DOHH2 (cell line): ENCODE data around the gene MRPS18A.
A peak's percentile ranks its signal among the peaks of the same experiment; 100 is the strongest.

Experiments
- H3F3A ChIP-seq: fragments of 200-600 bp; sonication (generic), shearing (Covaris generic); 2 replicates; pipeline ENCODE4 v1.6.0; 2016; ENCODE audit warnings: antibody characterized with exemption, mild to moderate bottlenecking; ENCODE audit not compliant: control insufficient read depth, insufficient read depth
- H3K27ac ChIP-seq: fragments of 200-600 bp; sonication (generic); 2 replicates; pipeline ENCODE4 v1.5.1; 2014; ENCODE audit warnings: low read depth, mild to moderate bottlenecking, low read length, moderate library complexity
- H3K27me3 ChIP-seq: fragments of 200-600 bp; sonication (generic); 2 replicates; pipeline ENCODE4 v1.6.1; 2014; ENCODE audit warnings: mild to moderate bottlenecking, low read length, mixed read lengths; ENCODE audit not compliant: control insufficient read depth
- H3K36me3 ChIP-seq: fragments of 200-600 bp; sonication (generic); 2 replicates; pipeline ENCODE4 v1.6.1; 2014; ENCODE audit warnings: mild to moderate bottlenecking, low read length, moderate library complexity, mixed read lengths; ENCODE audit not compliant: control insufficient read depth
- H3K4me1 ChIP-seq: fragments of 200-600 bp; sonication (generic); 2 replicates; pipeline ENCODE4 v1.6.1; 2014; ENCODE audit warnings: mild to moderate bottlenecking, low read length, mixed read lengths; ENCODE audit not compliant: control insufficient read depth
- H3K4me2 ChIP-seq: fragments of 200-600 bp; sonication (generic); 2 replicates; pipeline ENCODE4 v1.6.0; 2014; ENCODE audit warnings: mild to moderate bottlenecking, low read length, moderate library complexity
- H3K4me3 ChIP-seq: fragments of 200-600 bp; sonication (generic); 2 replicates; pipeline ENCODE4 v1.5.1; 2014; ENCODE audit warnings: mild to moderate bottlenecking, low read length, mixed read lengths
- H3K79me2 ChIP-seq: fragments of 200-600 bp; sonication (generic); 2 replicates; pipeline ENCODE4 v1.6.1; 2014; ENCODE audit warnings: mild to moderate bottlenecking, low read length, mixed read lengths; ENCODE audit not compliant: control insufficient read depth
- H3K9me2 ChIP-seq: fragments of 200-600 bp; sonication (generic); replicated peaks from 2 replicates; pipeline ENCODE4 v1.6.1; 2014; ENCODE audit warnings: mild to moderate bottlenecking, low read length, mixed read lengths; ENCODE audit not compliant: control insufficient read depth
- H3K9me3 ChIP-seq: fragments of 200-600 bp; sonication (generic); 2 replicates; pipeline ENCODE4 v1.6.1; 2014; ENCODE audit warnings: antibody characterized with exemption, low read length, mixed read lengths; ENCODE audit not compliant: control insufficient read depth, insufficient read depth
- H4K20me1 ChIP-seq: fragments of 200-600 bp; sonication (generic); 2 replicates; pipeline ENCODE4 v1.6.0; 2014; ENCODE audit warnings: low read depth, mild to moderate bottlenecking, antibody characterized with exemption, low read length, moderate library complexity; ENCODE audit not compliant: control insufficient read depth, insufficient read depth
- CTCF ChIP-seq: fragments of 200-600 bp; sonication (generic); IDR thresholded peaks from one replicate; pipeline ENCODE4 v1.5.1; 2014; ENCODE audit warnings: antibody characterized with exemption, mild to moderate bottlenecking, low read depth, low read length; ENCODE audit not compliant: poor library complexity, severe bottlenecking
- EZH2phosphoT487 ChIP-seq: fragments of 200-600 bp; sonication (generic); IDR thresholded peaks from 2 replicates; pipeline ENCODE4 v1.6.1; 2017; ENCODE audit warnings: borderline replicate concordance, mild to moderate bottlenecking, antibody characterized with exemption, low read length, moderate library complexity, mixed read lengths

MRPS18A gene

GRCh38 chr6:43683708-43684455 lies 3.7 kb downstream of the MRPS18A start:
- Histone ChIP-seq H3K79me2 (peaks cover 76% of the 10 kb centered on the region), H3K9me3 (no peaks in the 10 kb centered on the region), H4K20me1 (peaks cover 14% of the 10 kb centered on the region), H3K36me3 (peaks cover 64% of the 10 kb centered on the region), H3K27me3 (no peaks in the 10 kb centered on the region), H3K4me1 (peaks cover 47% of the 10 kb centered on the region), H3K9me2 (no peaks in the 10 kb centered on the region), H3K4me2 (peak overlapping the region; percentile 40), H3K4me3 (peak overlapping the region; percentile 35), H3F3A (peaks cover 14% of the 10 kb centered on the region), H3K27ac (peak overlapping the region; percentile 35)
- TF ChIP-seq CTCF (no peak), EZH2phosphoT487 (no peak)

- no peaks in the 10 kb centered on the region for H3K27me3 ChIP-seq
- no peak for TF ChIP-seq CTCF
- TF ChIP-seq EZH2phosphoT487: no peak
- no peak overlapping the region for H3K27ac ChIP-seq
- peaks cover 14% of the 10 kb centered on the region for H4K20me1 ChIP-seq
- no peaks in the 10 kb centered on the region for H3K9me2 ChIP-seq
- peaks cover 73% of the 10 kb centered on the region for H3K36me3 ChIP-seq
- no peak overlapping the region for H3K4me2 ChIP-seq
- H3K79me2 ChIP-seq: peaks cover 74% of the 10 kb centered on the region
- no peak overlapping the region for H3K4me3 ChIP-seq
- H3K4me1 ChIP-seq: peaks cover 40% of the 10 kb centered on the region
- no peaks in the 10 kb centered on the region for H3K9me3 ChIP-seq
- H3F3A ChIP-seq: peaks cover 14% of the 10 kb centered on the region
Measured at GRCh38 chr6:43682724-43683429, 4.7 kb downstream of the MRPS18A start.

- H3K9me2 ChIP-seq: no peaks in the 10 kb centered on the region
- H3K4me1 ChIP-seq: peaks cover 32% of the 10 kb centered on the region
- peaks cover 89% of the 10 kb centered on the region for H3K36me3 ChIP-seq
- no peaks in the 10 kb centered on the region for H3K27me3 ChIP-seq
- no peak overlapping the region for H3K27ac ChIP-seq
- no peak for TF ChIP-seq CTCF
- TF ChIP-seq EZH2phosphoT487: no peak
- H3K4me2 ChIP-seq: no peak overlapping the region
- H4K20me1 ChIP-seq: peaks cover 11% of the 10 kb centered on the region
- peaks cover 14% of the 10 kb centered on the region for H3F3A ChIP-seq
- H3K9me3 ChIP-seq: no peaks in the 10 kb centered on the region
- H3K79me2 ChIP-seq: peaks cover 59% of the 10 kb centered on the region
- no peak overlapping the region for H3K4me3 ChIP-seq
Measured at GRCh38 chr6:43681303-43681702, 6.3 kb downstream of the MRPS18A start.
